Omental fat pad (tissue), 4 donors: ENCODE results near the gene HPS5. TPM values are rescaled to one million over a fixed set of nuclear protein-coding genes. Genes with fewer than 3 reads are reported as not detected.
A peak's percentile ranks its signal among the peaks of the same experiment; 100 is the strongest.

Experiments
- ATAC-seq: fragments of 150-250 bp; one replicate; pipeline ENCODE4 v1.9.1; 2016; ENCODE audit warnings: mild to moderate bottlenecking, moderate library complexity; ENCODE audit not compliant: low FRiP score
- DNase-seq: peaks from one replicate; pipeline ENCODE4 v3.0.0-alpha.2; 2019; ENCODE audit warnings: low spot score
- total RNA-seq, 4 donors: library from RNA; depleted of rRNA; stranded (reverse); fragments of >200 nt; gene quantifications; one replicate each; pipeline ENCODE4 v1.1.0, GENCODE V29; 2016
- TF ChIP-seq, protein P1 (sequence below), 3 donors: fragments of 450-650 bp; IDR thresholded peaks; one replicate each; pipeline ENCODE4 v1.5.1; 2016 to 2017; ENCODE audit warnings: antibody characterized with exemption in 3 of 3, mild to moderate bottlenecking in 3 of 3, moderate library complexity in 2 of 3

The HPS5 gene
- total RNA-seq, 4 donors from 2014 or later, result 23.0 to 66.0 (median 24.1) TPM

DNA sequence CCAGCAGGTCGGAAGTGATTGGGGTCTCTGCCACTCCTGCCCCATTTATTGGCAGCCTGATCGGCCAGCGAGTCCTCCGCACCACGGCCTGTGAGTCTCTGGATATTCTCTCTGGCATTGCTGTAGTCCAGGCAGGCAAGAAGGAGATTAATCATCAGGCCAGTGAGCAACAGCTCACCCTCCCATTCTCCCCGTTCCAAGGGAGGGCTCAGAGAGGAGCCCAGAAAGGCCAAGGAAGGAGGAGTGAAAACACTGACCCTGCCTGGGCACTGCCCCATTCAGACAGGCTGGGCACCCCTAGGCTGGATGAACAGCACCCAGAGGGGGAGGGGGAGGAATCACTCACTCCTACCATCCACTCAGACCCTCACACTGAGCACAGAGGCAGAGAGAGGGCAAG, 76.5 kb downstream of the HPS5 start:
- DNase-seq (no peak), ATAC-seq (peak; percentile 57)
- TF ChIP-seq, protein P1, sequence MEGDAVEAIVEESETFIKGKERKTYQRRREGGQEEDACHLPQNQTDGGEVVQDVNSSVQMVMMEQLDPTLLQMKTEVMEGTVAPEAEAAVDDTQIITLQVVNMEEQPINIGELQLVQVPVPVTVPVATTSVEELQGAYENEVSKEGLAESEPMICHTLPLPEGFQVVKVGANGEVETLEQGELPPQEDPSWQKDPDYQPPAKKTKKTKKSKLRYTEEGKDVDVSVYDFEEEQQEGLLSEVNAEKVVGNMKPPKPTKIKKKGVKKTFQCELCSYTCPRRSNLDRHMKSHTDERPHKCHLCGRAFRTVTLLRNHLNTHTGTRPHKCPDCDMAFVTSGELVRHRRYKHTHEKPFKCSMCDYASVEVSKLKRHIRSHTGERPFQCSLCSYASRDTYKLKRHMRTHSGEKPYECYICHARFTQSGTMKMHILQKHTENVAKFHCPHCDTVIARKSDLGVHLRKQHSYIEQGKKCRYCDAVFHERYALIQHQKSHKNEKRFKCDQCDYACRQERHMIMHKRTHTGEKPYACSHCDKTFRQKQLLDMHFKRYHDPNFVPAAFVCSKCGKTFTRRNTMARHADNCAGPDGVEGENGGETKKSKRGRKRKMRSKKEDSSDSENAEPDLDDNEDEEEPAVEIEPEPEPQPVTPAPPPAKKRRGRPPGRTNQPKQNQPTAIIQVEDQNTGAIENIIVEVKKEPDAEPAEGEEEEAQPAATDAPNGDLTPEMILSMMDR (IDR thresholded peaks at IDR 0.05), result no peak

DNA sequence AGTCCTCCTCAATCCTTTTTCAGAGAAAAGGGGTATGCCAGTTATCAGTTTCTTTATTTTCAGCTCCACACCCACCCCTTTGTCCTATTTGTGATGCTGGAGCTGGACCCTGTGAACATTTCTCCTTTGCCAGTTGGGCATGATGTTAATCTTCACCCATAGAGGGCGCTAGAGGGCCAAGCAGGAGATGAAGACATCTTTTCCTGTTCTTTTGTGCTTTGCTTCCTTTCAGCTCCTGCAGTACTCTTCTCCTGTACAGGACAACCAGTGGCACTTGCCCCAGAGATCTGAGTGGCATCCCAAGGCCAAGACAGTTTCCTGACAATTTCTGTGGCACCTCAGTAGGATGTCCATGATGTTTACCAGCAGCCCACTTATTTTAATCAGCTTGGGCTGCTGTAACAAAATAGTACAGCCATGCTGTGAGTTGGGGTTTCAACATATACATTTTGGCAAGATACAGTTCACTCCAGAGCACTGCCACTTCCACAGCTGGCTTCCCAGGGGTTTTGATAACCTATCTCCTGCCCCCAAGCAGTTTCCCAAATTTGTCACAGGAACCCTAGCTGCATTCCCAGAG, 78.1 kb downstream of the HPS5 start:
- TF ChIP-seq, protein P1 (IDR thresholded peaks at IDR 0.05), result no peak
- no peak for ATAC-seq
- no peak for DNase-seq

DNA sequence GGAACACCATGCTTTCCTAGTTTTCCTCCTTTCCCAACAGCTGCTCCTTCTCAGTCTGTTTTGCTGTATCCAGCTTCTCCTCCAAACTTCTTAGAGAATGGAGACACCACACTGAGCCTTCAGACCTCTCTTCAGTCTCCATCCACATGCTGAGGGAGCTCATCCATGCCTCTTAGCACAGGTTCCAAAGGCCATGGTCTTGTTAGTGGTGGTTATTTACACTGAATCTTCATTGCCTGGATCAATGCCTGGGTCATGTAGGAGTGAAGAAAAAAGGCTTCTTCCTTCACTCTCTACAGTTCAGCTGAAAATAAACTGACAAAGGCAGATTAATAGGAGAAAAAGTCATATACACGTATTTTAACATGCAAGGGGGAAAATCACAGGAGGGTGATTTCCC, 82.3 kb downstream of the HPS5 start:
- DNase-seq (no peak), ATAC-seq (no peak)
- TF ChIP-seq, protein P1 (IDR thresholded peaks at IDR 0.05), result no peak

DNA sequence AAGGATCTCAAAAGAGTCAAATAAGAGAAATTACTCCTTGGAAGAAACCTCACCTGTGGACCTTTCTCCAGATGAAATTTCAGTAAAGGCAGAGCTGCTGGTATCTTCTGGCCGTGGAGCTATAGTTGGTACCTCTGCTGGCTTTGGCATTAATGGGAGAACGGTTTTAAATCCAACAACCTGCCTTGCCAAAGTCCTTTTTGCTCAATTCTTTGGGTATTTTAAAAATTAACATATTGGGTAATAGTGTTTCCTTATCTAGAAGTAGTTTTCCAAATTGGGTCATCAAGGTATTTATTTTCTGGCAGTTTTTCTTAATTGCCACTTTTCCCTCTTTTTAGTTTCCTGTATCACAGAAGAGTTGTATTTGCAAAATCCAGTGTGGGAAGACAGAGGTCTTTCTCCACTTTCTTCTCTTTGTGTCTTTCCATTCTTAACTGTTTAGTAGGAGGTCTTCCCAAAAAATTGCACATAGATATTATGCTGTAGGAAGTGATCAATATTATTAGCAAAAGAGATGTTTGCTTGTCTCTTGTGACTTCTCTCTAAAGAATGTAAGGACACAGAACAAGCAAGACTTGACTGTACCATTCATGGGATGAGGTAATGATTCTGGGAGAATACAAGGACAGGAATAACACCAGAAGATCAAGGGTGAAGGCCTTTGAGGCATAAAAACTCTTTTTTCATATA, 85.1 kb downstream of the HPS5 start, which contains the start of gene SAA4:
TSS of gene SAA4 (minus strand) at position 139 of the 693 bp plus-strand sequence. CDS start 876 bp downstream, outside the sequence.
- DNase-seq, result no peak
- ATAC-seq, result no peak
- TF ChIP-seq, protein P1 (IDR thresholded peaks at IDR 0.05), result no peak

DNA sequence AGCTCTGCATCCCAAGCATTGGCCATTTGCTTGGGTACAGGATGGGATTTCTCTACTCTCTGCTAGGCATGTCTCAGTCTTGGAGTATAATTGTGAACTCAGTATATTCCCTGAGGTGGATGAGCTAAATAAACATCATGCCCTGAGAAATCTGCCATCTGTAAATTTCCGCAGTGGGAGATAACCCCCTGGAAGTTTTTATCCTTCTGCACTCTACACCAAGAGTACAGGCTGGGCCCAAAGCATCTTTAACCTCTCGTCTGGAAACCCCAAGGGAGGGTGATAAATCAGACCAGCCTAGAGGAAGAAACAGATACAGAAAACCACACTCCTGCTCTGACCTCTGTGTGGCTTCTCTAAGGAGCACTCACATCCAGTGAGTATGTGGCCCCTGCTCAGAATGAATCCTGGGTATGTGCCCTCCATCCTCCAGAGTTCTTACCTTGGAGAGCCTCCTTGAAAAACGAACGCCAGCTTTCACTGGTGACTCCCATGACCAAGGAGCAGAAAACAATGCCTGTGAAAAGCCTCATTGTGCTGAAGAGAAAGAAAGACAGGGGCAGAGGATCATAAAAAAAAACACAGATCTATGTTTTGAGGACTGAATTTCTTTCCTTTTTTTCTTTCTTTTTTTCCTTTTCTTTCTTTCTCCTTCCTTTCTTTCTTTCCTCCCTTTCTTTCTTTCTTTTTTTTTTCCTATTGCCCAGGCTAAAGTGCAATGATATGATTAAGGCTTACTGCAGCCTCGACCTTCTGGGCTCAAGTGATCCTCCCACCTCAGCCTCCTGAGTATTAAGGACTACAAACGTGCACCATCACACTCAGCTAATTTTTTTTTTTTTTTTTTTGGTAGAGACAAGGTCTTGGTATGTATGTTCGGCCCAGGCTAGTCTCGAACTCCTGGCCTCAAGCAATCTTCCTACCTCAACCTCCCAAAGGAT, 86.3 kb downstream of the HPS5 start:
- ATAC-seq (no peak), DNase-seq (no peak)
- TF ChIP-seq, protein P1 (IDR thresholded peaks at IDR 0.05), result no peak

DNA sequence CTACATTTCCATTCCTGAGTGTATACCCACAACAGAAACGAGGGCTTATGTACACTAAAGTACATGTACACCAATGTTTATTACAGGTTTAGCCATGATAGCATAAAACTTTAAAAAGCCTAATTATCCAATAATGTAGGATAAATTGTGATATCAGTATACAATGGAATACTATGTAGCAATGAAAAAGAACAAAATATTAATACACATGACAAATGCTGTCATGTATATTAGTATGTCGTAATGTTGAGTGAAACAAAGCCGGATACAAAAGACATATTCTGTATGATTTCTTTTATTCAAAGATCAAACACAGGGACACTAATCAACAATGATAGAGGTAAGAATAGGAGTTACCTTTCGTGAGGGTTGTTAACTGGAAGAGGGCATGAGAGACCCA, 88.0 kb downstream of the HPS5 start:
- TF ChIP-seq, protein P1 (IDR thresholded peaks at IDR 0.05), result no peak
- DNase-seq, result no peak
- no peak for ATAC-seq
